Measurements from ENCODE around the gene PLEKHG5.

- no peak for TF ChIP-seq FOXM1 (IDR thresholded peaks at IDR 0.05; ENCODE audit: borderline replicate concordance)
- TF ChIP-seq FOXK2 (IDR thresholded peaks at IDR 0.05): no peak
- TF ChIP-seq BHLHE40 (IDR thresholded peaks at IDR 0.05; ENCODE audit: borderline replicate concordance): no peak
- TF ChIP-seq SP1 (IDR thresholded peaks at IDR 0.05): no peak
- no peak for TF ChIP-seq ARNT (IDR thresholded peaks at IDR 0.05)
- no peak for TF ChIP-seq TARDBP (IDR thresholded peaks at IDR 0.05)
- TF ChIP-seq ZNF384 (IDR thresholded peaks at IDR 0.05): no peak
- no peak for TF ChIP-seq CTBP1 (IDR thresholded peaks at IDR 0.05; ENCODE audit: borderline replicate concordance)
Observed at GRCh38 chr1:6438047-6438525, 53.4 kb downstream of the PLEKHG5 start.

All from HEK293T (cell line).